Raji (cell line): ENCODE results near the gene FAM110A.

Source experiments
- POLR2A ChIP-seq: IDR thresholded peaks from 2 replicates; pipeline ENCODE4 v1.6.1; 2011; ENCODE audit warnings: low read depth, low read length, control low read depth; ENCODE audit not compliant: insufficient read depth

Gene FAM110A

DNA sequence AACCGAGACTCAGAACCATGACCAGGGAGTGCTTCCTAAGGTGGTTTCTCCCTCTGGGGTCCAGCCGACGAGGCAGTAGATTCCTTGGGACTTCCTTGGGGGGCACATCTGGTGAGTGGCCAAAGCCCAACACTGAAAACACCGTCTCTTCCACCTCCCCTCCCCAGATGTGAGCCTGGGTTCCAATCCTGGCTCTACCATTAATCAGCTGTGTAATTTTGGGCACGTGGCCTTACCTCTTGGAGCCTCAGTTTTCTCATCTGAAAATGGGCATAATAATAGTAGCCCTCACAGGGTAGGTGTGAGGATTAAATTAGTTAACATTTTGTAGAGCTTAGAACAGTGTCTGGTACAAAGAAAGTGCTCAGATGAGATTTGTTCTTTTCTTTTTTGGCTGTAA is 5.5 kb downstream of the FAM110A start:
- TF ChIP-seq POLR2A: no peak

DNA sequence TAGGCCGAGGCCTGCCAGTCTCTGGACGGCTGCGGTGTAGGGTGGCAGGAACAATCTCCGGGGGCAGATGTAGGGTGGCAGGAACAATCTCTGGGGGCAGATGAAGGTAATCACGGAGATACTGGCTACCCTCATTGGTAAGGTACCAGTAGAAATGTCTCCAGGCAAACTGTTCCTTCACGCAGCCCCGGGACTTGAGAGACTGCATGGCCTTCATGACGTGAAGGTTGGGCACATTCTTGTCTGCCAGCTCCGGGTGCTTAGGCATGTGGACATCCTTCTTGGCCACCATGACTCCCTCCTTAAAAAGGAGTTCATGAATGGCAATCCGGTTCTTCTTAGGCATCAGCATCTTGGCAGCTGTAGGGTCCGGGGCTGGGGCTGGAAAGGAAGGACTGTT is 6.1 kb downstream of the FAM110A start:
- TF ChIP-seq POLR2A: no peak

DNA sequence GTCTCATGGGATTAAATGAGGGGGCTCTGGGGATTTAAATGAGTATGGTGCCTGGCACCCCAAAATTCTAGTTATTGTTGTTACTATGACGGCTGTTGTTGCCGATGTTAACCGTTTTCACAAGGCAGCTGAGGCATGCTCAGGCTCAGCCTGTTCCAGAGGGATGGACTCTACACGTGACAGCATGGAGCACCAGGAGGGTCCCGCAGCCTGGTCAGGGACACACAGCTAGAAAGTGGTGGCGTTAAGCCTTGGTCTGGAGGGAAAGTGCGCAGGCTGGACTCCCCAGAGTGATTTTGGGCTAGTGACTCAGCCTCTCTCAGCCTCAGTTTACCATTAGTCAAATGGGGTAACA is 7.0 kb downstream of the FAM110A start:
- no peak for TF ChIP-seq POLR2A

DNA sequence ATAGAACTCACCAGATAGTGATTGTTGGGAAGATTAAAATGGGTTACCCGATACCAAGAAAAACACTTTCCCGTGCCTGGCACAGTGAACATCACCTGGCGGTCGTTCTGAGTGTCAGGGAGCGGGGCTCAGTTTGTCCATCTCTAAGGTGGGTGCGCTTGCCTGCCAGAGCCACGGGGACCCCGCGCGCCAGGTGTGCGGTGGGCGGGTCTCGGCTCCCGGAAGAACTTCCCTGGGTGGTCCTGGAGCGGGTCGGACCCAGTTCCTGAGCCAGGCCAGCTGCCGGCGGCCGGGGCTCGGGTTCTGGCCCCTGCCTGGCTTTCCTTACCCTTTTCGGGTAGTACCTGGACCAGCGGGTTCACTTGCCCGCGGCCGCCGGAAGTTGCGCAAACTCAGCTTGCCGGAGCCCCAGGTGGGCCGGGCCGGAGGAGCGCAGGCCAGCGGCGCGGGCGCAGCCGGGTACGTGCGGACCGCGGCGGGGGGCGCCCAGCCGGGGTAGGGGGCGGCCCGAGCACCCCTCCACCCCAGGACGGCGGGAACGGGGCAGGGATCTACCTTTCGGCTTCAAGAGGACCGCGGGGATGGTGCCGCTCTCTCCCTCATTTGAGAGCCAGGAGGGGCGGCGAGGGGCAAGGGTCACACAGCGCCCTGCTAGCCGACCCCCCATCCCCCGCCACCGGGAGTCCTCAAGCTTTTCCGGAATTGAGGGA is 7.5 kb downstream of the FAM110A start:
- TF ChIP-seq POLR2A: no peak

- no peak for TF ChIP-seq POLR2A
These were observed 8.3 kb downstream of the FAM110A start for GRCh38 chr20:841568-842546.

GRCh38 chr20:842547-842940 is 9.0 kb downstream of the FAM110A start:
- TF ChIP-seq POLR2A: no peak

GRCh38 chr20:843912-844311 is 10.4 kb downstream of the FAM110A start:
- no peak for TF ChIP-seq POLR2A

- TF ChIP-seq POLR2A: 0 out of 2 replicates have a peak, but pooled peaks have one; percentile 27
These were observed 11.1 kb downstream of the FAM110A start for GRCh38 chr20:844473-845225.

GRCh38 chr20:845226-845868 is 11.8 kb downstream of the FAM110A start:
- no peak for TF ChIP-seq POLR2A

DNA sequence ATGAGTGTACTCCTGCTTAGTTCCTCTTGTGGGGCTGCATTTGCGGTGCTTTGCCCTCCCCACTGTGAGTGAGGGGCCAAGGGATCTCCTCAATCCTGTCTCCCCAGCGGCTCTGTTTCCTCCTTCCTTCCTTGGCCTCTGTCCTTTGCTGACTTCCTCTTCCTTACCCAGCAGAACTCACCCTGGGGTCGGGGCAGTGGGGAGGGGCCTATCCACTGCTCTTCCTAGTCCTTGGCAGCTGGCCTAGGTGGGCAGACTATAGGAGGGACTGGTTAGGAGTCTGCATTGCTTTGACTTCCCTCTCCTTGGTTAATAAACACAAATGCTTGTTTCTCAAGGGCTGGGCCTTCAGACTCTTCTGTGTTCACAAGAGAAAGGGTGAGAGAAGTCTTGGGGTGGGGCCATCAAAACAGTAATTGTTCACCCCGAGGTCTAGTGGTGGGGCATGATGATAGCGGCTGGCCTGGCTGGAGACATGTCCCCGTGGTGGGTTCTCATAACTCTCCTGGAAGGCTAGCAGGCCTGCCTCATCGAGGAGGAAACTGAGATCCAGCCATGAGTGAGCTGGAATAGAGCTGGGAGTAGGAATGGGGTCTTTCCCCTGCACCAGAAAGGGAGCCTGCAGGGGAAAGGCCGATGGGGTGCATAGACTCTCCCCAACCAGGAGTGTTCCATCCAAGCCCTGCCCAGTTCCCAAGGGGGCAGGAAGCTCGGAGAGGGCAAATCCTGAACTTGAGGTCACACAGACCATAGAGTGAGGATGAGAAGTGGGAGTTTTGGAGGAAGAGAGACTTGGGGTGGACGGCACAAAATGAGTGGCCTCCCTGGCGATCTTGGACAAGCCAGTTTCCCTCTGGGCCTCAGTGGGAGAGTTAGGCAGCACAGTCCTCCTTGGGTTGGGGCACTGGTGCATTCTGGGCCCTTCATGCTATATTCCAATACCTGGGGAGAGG is 12.7 kb downstream of the FAM110A start:
- TF ChIP-seq POLR2A: no peak

DNA sequence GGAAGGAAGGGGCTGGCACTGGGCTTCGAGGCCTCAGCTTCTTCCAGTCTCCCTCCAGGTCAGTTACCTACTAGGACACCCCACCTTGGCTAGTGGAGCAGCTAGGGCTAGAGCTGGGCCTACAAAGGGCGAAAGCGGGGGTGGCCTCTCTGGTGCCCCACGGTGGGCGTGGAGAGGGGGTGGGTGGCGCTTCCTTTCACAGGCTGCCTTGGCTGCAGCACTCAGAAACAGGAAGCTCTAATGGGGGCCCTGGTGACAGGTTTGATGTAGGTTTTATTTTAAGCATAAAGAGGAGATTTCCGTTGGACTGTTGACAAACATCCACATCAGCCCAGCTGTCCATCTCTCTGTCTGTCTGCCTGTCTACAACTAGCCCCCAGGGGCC is 13.4 kb downstream of the FAM110A start:
- peak; percentile 37; the same call in 1 of the 2 replicates for TF ChIP-seq POLR2A

DNA sequence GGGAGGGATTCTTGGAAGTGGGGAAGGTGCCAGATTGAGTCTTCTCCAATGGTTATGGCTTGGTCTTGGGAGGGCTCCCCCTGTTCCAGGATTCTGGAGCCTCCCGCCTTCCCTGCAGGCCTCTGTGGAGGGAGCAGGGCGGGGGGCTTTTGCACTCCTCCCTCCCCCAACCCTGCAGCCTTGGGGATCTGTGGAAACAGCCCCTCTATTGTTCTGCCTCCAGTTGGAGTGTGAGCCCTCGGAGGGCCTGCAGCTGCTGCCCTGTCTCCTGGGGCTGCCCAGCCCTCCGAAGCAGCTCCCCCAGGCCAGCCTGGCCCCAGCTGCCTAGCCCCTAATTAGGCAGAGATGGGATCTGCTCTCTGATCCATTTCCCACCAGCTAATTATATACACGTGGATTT is 14.7 kb downstream of the FAM110A start:
- no peak for TF ChIP-seq POLR2A

GRCh38 chr20:853406-853996 is 20.0 kb downstream of the FAM110A start:
- TF ChIP-seq POLR2A: no peak
